SKM-1 (cell line): ENCODE data around the gene SLC38A6.

Experiments used
- DNase-seq: peaks from one replicate; lab custom pipeline; 2025; ENCODE audit not compliant: unreplicated experiment; lab: John Stamatoyannopoulos, UW

Gene SLC38A6

DNA sequence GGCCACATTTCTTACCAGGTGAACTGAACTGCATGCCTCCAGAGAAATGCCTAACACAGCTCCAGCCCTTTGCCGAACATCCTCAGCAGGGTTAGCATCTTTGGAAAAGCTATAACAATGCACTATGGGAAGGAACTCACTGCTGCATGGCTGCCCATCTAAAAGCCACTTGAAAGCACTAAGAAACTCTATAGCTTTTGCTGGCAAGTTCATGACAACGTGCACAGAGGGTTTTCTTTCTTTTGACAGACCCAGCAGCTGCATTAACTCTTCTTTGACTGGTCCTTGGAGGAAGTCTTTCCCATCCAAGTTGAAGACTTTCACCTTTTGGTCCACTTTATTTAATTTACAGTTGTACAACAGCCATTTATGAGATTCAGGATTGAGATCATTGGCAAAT lies 5.5 kb upstream of the SLC38A6 start:
- DNase-seq = no peak

GRCh38 chr14:60977847-60978246 lies 3.2 kb upstream of the SLC38A6 start:
- DNase-seq = no peak

DNA sequence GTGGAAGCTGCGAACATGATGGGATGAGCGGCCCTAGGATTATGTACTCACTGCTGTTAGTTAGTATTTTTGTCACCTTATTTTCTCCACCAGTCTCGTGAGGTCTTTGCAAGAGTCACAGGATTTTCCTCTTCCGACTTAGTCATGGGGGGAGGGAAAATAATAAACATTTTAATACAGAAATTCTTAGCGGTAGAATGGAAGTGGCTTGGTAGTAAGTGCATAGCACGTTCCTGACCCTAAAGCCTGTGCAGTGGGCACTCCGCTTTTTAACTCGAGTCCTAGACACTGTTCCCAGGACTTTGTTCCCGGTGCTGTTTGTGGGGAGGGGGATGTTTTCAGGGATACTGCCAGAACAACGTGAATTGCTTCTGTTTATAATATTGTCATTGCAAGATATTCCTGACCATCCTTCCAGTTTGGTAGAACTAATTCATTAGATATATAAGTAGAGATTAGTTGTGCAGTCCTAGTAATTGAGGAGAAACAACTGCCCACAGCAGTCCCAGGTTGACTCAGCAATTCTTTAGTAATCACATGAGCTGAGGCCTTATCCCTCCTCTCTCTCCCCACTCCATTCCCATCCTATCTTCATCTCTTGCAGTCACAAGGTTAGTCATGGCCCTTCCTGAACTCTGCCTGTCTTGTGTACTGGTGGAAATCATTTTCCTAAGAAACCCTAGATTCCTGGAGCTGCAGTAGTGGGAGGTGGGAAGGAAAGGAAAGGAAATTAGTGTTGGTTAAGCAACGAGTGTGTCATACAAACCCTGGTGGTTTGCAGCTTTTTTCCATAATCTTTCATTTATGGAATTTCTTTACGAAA lies 799 bp downstream of the SLC38A6 start:
- no peak for DNase-seq

DNA sequence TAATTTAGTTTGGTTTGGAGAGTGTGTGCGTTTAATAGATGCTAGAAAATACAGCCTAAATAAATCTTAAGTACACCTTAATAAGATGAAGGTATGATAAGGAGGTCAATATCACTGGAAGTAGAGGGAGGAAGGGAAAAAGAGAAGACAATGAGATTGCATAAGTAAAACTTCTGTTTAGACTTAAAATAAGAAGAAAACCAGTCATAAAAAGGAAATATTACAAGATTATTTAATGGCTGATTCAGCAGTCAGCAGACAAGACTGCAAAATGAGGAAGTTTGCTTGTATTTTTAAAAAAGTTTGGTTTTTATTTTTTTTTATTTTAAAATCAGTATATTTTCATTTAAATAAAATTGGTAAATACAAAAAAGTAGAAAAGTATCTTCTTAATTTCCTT lies 3.2 kb downstream of the SLC38A6 start:
- no peak for DNase-seq

DNA sequence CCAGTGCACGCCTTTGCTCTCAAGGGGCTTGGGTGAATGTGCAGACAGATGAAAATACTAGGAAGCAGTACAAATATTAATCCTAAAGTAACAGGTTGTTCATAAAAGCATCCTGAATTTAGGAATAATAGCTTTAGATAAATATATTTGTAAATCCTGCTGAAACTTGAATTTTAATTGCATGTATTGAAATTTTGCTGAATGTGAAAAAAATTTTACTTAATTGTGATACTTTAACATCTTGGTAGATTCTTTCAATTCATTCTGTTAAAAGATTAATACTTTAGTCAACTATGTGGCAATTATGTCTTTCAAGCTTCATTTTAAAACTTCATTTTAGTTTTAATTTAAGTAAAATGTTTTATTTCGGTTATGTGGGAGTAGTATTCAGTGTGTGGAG lies 5.5 kb downstream of the SLC38A6 start:
- DNase-seq = no peak

DNA sequence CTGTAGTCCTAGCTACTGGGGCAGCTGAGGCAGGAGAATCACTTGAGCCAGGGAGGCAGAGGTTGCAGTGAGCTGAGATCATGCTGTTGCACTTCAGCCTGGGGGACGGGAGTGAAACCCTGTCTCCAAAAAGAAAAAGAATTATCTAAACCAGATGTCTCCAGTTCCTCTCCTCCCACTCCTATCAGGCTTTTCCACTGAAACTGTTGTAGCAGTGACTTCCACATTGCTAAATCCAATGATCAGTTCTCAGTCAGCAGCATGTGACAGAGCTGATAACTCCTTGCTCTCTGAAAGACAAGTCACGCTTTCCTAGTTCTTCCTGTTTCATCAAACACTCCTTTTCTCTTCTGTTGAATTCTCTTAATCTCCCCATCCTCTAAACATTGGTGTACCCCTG lies 8.6 kb downstream of the SLC38A6 start:
- no peak for DNase-seq

- DNase-seq = no peak
These were observed 17.6 kb downstream of the SLC38A6 start for GRCh38 chr14:60998617-60999016.

DNA sequence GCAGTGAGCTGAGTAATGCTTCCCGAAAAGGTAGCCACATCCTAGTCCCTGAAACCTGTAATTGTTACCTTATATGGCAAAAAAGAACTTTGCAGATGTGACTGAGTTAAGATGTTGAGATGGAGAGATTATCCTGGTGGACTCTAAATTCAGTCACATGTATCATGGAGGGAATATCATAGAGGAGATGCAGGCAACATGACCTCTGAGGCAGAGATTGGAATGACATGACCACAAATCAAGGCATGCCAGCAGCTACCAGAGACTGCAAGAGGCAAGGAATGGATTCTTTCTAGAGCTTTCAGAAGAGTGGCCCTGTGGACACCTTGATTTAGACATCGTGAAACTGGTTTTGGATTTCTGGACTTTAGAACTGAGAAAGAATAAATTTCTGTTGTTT lies 18.5 kb downstream of the SLC38A6 start:
- DNase-seq = no peak

DNA sequence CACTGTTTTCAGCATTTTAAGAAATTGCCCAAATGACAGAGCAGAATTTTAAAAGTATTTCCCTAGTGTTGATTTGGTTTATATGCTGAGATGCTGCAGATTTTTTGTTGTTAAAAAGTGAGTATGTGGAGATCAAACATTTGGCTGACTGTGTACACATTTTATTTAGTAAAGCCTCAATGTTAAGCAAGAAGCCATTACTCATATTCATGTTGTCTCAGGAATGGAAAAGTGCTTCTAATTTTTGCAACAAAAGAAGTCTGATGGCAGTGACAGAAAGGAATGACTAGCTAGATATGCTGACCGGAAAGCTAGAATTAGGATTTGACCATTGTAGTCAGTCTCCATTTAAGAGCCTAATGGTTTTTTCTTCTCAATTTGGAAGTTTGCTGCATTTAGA lies 22.5 kb downstream of the SLC38A6 start:
- no peak for DNase-seq

GRCh38 chr14:61019537-61019936 lies 38.5 kb downstream of the SLC38A6 start:
- no peak for DNase-seq

DNA sequence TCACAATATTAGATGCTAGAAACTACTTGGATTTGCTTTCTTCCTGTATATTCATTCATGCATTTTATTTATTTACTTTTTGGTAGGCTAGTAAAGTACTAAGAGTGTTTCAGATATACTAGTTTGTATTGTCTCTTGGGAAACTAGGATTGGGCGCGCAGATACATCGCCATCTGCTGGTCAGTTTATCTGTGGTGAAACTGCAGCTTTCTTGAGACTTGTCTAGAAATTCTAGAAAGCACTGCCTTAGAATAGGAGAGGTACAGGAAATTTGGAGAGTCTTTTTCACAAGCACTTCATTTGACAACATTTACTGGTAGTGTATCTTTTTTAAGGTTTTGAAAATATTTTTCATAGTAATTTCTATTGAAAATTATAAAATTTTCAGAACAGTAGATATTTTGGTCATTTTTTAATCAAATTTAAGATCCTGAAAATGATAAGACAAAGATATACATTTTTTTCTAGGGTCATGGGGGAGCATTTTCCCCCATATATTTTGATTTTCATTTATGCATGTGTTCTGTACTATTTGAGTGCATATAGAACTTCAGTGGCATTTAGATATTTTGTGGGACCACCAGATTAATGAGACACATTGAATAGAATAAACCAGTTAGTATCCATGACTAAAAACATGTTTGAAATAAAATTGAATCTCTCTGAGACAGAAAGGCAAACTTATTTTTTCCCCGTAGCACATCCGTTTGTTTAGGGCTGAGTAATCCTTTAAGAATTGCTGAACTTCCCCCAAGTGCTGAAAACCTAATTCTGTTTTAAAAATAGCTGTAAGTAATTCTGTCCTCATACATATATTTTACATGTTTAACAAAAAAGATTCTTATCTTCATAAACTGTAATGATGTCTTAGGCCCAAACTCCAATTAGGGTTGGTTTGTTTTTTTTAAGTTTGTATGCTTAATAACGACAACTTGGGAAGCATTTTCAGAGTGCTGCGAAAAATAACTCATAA lies 44.5 kb downstream of the SLC38A6 start:
- peak; percentile 2 for DNase-seq

- no peak for DNase-seq
These were observed 45.5 kb downstream of the SLC38A6 start for GRCh38 chr14:61026526-61026925.

- no peak for DNase-seq
These were observed 50.0 kb downstream of the SLC38A6 start for GRCh38 chr14:61031026-61031425.

- no peak for DNase-seq
These were observed 52.0 kb downstream of the SLC38A6 start for GRCh38 chr14:61033054-61033453.

- no peak for DNase-seq
These were observed 52.8 kb downstream of the SLC38A6 start for GRCh38 chr14:61033855-61034254.

- no peak for DNase-seq
These were observed 53.5 kb downstream of the SLC38A6 start for GRCh38 chr14:61034416-61035120.

GRCh38 chr14:61037215-61037614 lies 56.2 kb downstream of the SLC38A6 start:
- no peak for DNase-seq

DNA sequence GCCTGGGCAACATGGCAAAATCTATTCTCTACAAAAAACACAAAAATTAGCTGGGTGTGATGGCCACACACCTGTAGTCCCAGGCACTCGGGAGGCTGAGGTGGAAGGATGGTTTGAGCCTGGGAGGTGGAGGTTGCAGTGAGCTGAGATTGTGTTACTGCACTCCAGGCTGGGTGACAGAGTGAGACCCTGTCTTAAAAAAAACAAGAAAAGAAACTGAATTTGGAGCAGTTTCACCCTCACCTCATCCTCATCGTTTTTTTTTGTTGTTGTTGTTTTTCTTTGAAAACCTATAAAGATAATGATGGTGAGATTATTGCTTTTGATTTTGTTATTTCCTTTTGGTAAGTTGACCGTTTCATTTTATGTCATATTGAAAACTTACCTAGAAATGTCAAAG lies 60.7 kb downstream of the SLC38A6 start:
- DNase-seq = no peak

DNA sequence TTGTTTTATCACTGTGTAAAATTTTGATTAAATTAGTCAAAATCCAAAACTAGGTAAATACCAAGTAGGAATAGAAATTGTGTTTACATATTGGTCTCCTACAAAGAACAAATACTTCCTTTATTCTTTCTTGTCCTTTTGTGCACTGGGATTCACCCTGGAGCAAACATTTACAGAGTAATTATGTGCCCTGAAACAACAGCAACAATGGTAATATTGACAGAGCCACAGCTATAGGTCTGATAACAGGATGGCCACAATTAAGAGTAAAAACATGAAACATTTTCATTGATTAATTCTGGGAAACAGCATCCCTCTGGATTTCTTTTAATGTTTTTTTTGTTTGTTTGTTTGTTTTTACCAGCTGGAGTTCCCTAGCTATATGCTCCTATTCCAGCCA lies 61.2 kb downstream of the SLC38A6 start:
- no peak for DNase-seq

DNA sequence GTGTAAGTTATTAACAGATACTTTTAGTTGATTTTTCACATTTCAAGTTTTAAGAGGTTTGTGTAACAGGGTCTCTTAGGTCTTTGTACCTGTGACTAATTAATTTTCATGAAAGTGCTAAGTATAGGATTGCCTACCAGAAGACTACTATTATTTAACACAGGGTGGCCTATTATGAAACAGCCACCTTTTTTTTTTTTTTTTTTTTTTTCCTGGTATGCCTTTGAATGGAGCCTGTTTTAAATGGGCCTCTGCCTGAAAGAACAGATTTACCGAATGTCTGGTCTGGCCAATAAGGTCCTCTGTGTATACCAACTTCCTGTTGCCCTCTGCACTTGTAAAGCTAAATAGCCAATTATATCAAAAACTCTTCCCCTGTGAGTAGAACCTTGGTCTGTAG lies 62.5 kb downstream of the SLC38A6 start:
- no peak for DNase-seq

DNA sequence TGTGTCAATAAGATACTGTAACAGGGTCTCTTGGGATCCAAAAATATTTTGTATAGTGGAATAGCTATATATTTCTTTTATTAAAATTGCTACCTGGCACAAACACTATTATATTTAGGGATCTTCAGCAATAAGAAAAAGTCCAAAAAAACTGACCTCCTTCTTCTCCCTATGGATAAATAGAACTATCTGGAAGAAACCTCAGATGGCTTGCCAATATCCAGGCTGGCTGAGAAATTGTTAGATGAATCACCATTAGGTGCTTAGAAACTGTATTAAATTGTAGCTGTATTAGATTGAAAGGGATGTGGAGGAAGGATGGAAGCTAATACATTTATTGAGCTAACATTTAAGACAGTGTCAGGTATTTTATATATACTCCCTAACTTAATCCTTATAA lies 66.0 kb downstream of the SLC38A6 start:
- no peak for DNase-seq
